Right ventricle myocardium inferior (tissue), 1 donor: ENCODE results near the gene BBX. TPM values are rescaled to one million over a fixed set of nuclear protein-coding genes. Genes with fewer than 3 reads are reported as not detected.

Experiments used
- ATAC-seq: fragments of 200-7000 bp; cut with Tn5 transposase; one replicate; pipeline ENCODE4 v1.9.1; 2020; ENCODE audit warnings: mild to moderate bottlenecking, moderate library complexity
- DNase-seq: peaks from one replicate; pipeline ENCODE4 v3.0.0; 2021; ENCODE audit errors: missing footprints
- intact Hi-C: fragments of 100-400 bp; cut with DNase I; formaldehyde crosslinking; loops from one replicate; pipeline ENCODE4 v1.11.0; 2022
- total RNA-seq: library from RNA; stranded (reverse); fragmentation: NEBNext Ultra II Directional; extraction: Animal tissue kit (Norgen Biotek cat#: 25700); gene quantifications from one replicate; pipeline ENCODE4 v1.2.1, GENCODE V29; 2021
- donor health status: DM: no; HTN: yes; CAD: no; lungs with severe emphysema.

The BBX gene
- total RNA-seq, 1 donor from 2014 or later: 37.7 TPM

DNA sequence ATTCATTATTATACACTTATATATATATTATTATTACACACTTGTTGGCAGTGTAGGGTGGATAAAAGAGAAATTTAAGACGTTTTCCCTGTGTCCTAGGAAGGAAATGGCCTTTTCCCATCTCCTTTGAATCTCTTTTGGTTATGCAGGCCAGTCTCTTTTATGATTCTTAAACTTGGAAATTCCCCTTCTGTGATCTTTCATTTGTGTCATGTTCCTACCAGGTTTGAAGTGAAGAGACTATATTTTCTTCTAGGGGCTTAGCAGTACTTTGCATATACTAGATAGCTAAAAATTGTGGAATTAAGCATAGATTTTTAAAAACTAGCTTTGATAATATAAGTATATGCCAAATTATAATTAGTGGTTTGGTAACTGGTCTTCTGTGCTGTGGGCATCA is 58.5 kb downstream of the BBX start:
- intact Hi-C loops: no loop called here
- ATAC-seq (no peak), DNase-seq (no peak)

DNA sequence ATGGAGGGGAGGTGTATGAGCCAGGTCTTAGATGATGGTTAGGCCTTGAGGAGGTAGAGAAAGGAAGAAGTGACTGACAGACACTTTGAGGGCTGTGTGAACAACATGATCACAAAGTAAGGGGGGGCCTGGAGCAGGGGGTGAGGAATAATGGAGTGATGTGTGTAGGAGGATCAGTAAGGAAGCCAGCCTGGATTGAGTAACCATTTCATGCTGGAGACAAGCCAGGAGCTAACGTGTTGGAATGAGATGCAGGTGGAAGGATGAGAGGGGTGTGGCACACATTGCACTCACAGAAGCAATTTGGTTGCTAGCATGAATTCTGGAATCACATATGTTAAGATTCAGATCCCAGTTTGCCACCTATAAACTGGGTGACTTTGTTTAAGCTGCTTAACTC is 65.5 kb downstream of the BBX start:
- no peak for DNase-seq
- intact Hi-C loops: no loop called here
- ATAC-seq: no peak

DNA sequence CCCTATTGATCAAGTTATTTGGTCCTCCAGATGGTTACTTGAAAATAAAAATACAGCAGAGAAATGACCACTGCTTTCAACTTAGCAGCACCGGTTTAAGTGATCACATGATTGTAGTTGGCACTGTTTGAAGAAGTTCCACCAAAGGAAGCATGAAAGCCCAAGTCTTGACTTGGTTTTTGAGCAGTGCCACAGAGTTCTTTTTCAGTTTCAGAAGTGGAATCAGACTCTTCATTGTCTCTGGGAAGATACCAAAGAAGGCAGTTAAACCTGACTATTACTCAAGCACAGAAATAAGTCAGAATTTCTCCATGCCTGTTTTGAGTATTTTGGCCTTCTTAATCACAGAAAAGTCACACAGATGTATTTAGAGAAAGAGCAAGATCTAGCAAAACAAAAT is 66.7 kb downstream of the BBX start:
- intact Hi-C loops: no loop called here
- ATAC-seq (no peak), DNase-seq (no peak)

DNA sequence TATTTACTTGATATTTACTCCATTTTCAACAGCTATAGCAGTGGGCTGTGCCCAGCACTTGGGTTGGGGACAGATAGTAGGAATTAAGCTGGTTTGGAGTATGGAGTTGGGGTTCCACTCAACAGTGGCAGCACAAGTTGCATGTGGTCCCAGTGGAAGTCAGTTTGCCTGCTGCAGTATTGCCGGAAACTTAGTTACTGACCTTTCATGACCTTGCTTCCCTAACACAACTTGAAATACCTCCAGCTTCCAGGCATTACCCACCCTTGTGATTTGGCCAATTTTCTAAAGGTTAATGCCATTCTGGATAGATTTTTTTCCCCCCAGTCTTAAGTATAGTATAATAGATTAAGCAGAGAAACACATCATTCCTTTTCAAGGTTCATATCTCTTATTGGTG is 68.0 kb downstream of the BBX start:
- ATAC-seq (no peak), DNase-seq (no peak)
- intact Hi-C loops: no loop called here

DNA sequence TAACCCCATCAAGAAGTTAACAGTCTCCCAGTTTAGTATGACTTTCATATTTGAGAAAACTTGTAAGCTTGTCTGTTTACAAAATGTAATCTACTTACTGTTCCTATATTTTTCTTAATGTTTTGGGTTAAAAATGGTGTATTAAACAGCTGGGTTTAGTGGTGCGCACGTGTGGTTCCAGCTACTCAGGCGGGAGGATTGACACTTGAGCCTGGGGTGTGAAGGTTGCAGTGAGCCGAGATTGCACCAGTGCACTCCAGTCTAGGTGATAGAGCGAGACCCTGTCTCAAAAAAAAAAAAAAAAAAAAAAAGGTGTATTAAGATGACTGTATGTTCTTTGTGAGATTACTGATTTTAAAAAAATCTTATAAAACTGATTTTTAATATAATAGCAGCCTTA is 69.3 kb downstream of the BBX start:
- ATAC-seq: no peak
- no peak for DNase-seq
- intact Hi-C loops: no loop called here

DNA sequence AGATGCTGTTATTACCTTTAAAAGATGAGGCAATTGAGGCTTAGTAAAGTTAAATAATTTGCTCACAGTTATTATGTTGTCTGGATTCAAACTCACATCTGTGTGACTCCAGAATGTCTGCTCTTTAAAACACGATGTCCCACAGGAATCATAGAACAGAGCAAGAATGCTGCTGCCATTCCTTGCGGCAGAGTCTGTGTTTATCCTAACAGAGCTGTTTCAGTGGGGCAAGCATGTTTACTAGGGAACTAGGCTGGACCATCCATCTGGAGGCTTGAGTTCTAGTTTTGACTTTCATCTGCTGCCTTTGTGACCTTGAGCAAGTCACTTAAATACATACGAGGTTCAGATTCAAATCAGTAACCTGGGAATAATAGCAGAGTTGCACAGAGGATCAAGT is 72.1 kb downstream of the BBX start:
- intact Hi-C loops: no loop called here
- DNase-seq (no peak), ATAC-seq (no peak)

DNA sequence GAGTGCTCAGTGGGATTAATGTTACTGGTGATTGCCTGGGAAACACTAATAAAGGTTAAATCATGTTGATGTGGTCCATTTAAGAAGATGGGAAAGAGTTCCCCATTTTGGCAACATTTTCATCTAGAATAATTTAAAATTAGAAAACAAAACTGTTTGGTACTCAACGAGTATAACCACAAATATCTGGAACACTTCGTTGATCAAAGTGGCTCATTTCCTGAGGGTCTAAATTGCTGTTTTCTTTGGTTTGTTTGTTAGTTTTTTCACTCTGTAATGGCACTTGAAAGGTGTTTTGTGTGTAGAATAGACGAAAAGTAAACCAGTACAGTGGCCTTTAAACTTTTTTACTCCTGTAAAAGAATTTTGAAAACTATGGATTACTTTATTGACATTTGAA is 73.9 kb downstream of the BBX start:
- no peak for ATAC-seq
- DNase-seq: no peak
- intact Hi-C loops: no loop called here

DNA sequence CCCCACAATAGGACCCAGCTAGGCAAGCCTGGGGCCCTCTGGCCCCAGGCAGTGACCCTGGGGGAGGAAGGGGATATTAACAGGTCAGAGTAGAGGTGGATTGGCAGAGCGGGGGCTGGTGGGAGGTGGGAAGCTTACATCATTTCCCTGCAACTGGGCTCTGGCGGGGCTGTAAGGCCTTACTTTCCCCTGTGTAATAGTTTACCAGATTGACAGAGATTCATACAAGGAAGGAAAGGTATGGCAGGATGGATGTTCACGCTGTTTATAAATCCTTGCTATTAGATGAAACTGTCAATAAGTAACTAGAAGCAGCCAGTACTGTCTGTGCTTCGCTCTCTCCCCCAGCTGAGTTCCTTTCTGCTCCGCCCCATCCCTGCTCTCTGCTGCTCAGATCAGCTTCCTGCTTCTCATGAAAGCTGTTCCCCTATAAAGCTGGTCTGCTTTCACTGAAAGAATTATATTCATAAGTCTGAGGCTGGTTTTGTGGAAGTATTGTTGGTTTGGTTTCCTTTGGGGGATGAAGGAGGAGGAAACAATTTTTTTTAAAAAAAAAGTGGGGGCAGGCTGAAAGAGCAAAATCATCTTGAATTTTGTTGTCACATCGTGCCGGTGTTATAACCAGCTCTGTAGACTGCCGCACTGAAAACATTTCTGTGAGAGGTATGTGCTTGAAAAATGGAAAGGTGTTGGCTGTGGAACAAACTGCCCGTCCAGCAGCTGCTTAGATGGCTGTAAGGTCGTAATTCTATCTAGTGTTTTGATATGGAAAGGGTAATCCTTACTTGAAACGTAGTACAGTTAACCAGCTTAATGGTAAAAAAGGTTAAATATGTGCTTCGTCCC is 76.4 kb downstream of the BBX start:
- DNase-seq (peak; percentile 57), ATAC-seq (peak; percentile 85)
- intact Hi-C loops: no loop called here

DNA sequence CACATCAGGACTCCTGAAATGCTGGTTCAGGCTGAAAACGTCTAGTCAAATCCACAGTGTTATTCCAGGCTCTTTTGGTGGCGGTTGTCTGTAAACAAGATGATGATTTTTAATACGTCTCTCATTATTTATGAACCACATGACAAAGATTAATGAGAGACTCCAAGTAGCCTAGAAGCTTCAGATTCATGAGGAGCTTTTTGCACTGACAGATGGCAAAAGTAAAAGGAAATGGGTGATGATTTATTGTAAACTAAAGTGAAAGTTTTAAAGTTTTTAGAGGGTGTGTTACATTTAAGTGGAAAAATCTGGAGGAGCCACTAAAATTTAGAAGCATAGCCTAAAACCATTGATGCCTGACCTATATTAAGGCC is 77.0 kb downstream of the BBX start:
- intact Hi-C loops: no loop called here
- DNase-seq (no peak), ATAC-seq (no peak)

DNA sequence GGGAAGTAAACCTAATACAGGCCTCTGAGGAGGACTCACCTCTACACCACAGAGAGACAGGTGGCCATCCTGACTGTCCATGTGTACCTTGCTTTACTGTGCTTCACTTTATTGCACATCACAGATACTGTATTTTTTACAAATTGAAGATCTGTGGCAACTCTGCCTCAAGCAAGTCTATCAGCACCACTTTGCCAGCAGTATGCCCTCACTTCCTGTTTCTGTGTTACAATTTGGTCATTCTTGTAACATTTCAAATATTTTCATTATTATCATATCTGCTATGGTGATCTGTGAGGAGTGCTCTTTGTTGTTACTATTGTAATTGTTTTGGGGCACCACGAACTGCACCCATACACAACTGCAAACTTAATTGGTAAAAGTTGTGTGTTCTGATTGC is 78.0 kb downstream of the BBX start:
- ATAC-seq: no peak
- intact Hi-C loops: no loop called here
- no peak for DNase-seq

DNA sequence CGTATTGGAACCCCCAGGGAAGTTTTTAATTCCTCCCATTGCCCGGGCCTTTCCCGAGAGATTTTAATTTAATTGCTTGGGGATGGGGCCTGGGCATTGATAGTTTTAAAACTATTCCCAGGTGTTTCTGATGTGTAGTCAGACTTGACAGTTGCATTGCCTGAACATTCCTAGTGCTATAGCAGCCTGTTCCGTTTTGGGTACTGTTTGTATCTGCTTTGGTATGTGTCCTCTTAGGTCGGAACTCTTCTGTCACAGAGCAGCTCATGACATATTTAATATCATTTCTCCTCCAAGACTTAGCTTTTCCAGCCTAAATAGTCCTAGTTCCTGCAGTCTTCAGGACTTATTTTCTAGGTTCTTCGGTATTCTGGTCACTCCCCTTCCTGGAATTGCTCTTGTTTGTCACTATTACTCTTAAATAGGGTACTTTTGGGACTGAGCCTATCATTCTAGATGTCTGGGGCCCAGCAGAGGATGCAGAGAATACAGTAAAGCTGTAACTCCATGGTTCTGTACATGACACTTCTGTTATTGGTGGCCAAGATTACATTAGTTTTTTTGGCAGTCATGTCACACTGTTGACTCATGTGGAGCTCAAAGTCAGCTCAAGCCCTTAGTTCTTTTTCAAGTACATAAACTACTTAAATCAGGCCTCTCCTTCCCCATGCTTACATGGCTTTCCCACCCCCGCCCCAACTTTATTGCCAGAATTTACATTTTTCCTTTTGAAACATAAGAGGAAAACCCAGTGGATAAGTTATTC is 81.5 kb downstream of the BBX start:
- peak; percentile 85 for ATAC-seq
- DNase-seq: no peak
- intact Hi-C loops: no loop called here

DNA sequence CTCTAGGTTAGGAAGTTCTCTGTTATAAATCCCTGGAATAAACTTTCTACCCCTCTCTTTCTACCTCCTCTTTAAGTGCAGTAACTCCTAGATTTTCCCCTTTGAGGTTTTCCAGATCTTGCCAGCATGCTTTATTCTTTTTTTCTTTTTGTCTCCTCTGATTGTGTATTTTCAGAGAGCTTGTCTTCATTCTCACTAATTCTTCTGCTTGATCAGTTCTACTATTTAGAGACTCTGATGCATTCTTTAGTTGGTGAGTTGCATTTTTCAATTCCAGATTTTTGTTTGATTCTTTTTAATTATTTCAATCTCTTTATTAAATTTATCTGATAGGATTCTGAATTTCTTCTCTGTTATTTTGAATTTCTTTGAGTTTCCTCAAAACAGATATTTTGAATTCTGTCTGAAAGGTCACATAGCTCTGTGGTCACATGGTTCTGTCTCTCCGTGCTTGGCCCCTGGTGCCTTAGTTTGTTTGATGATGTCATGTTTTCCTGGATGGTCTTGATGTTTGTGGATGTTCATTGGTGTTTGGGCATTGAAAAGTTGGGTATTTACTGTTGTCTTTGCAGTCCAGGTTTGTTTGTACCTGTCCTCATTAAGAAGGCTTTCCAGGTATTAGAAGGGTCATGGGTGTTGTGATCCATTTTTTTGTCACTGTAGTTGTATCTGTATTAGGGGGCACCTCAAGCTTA is 89.2 kb downstream of the BBX start:
- DNase-seq (no peak), ATAC-seq (no peak)
- intact Hi-C loops: no loop called here

DNA sequence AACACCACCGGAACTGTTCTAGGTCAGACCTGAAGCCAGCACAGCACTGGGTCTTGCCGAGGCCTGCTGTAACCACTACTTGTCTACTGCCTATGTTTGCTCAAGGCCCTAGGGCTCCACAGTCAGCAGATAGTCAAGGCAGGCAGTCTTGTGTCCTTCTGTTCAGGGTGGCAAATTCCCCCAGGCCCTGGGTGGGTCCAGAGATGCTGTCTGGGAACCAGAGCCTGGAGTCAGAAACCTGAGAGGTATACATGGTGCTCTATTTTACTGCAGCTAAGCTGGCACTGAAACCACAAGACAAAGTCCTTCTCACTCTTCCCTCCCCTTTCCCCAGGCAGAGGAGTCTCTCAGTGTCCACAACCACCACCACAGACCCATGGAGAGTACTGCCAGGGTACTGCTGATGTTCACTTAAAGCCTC is 89.9 kb downstream of the BBX start:
- no peak for ATAC-seq
- intact Hi-C loops: no loop called here
- no peak for DNase-seq

DNA sequence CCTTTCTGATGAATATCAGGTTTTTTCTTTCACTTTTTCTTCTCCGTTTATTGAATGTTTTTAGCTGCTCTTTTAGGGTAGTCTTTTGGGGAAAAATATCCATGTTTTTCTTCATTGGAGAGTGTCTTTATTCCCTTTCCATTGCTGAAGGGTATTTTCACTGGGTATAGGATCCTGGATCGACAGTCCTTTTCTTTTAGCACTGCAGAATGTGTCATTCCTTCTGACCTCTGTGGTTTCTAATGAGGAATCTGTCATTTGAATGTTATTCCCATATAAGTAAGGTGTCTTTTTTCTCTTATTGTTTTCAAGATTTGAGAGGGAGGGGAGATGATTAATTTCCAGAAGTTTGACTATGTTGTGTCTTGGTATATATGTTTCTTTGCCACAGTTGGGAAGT is 96.8 kb downstream of the BBX start:
- DNase-seq (no peak), ATAC-seq (no peak)
- intact Hi-C loops: no loop called here

DNA sequence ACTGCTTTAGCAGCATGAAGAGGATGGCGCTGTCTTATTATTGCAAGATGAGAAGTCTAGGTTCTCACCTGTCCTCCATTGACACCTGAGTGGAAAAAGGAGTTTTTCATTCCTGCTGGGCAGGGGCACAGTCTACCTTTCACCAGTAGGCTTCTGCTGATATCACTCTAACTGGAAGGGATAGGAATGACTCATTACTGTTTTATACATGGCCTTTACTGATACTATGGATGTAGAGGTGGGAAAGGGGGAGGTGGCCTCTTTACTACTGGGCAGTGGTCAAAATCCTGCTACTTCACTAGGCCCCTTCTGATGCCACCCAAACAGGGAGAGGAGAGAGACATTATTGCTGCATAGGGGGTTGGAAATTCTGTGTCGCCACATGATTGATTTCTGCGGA is 97.8 kb downstream of the BBX start:
- intact Hi-C loops: no loop called here
- DNase-seq: no peak
- no peak for ATAC-seq

DNA sequence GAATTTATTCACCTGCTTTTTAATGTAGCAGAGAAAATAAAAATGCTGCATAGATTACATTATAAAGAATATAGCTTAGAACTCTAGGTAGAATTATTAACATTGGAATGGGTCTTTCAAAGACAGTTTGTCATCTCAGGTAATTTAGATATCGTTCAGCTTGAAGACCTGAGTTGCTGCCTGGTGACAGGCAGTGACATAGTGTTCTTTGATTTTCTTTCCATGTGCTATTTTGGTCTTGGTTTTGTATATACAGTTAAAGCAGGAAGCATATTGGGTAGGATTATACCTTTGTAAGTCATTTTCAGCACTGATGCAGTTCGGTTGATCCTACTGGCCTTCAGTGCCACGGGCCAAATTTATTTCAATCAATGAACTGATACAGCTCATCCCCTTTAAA is 98.7 kb downstream of the BBX start:
- no peak for ATAC-seq
- DNase-seq: no peak
- intact Hi-C loops: no loop called here

DNA sequence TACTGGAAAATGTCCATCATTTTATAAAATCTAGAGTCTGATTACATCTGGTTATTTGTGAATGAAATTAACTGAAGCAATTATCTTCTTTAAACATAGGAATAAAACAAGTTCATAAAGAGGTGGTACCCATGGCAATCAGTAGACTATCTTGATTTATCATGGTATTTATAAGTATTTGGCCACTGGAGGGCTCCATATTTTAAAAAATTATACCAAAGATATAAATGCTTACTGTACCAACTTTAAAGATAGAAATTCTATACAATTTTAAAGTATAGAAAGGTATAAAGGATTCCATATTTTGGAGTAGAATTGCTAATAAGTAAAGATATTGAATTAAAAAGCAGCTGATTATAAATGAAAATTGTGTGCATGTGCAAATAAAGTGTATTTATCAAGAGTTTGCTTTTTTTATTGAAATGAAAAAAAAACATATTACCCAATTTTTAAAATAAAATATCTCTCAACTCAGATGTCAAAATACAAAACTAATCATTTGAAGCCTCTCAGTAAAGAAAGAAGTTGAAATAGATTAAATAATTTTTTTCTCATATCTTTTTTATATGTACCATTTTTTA is 105.3 kb downstream of the BBX start:
- ATAC-seq (no peak), DNase-seq (no peak)
- intact Hi-C loops: no loop called here

DNA sequence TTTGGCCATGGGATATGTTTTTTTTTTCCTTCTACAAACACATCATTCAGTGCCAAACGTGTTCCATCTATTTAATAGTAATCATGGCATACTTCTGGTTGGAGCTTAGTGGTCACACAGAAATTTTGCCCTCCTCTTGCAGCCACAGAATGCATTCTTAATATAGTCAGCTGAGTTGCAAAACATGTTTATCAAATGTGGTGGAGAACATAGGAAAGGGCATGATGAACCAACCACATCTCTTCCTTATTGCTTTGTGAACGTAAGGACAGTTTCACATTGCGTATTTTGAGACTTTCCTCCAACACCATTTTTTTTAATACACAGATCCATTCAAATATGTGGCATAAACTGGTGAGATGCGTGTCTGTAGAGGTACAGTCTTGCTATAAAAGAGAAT is 106.8 kb downstream of the BBX start:
- no peak for DNase-seq
- ATAC-seq: no peak
- intact Hi-C loops: no loop called here

DNA sequence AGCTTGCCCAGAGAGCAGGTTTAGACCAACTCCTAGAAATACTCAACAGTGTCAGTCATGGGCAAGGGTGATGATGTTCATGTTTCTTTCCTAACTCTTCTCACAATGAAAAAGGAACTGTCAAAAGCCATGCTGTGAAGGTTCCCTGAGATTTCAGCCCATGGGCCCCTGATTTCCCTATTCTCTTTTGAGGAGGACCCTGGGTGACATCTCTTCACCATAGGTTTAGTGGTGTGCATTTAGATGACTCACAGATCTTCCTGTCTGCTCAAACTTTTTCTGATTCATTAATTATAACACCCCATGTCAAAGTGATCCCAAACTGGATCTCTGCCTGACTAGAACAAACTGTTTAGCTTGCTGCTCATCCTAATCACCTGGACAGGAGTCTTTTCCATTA is 108.0 kb downstream of the BBX start:
- ATAC-seq: no peak
- intact Hi-C loops: no loop called here

DNA sequence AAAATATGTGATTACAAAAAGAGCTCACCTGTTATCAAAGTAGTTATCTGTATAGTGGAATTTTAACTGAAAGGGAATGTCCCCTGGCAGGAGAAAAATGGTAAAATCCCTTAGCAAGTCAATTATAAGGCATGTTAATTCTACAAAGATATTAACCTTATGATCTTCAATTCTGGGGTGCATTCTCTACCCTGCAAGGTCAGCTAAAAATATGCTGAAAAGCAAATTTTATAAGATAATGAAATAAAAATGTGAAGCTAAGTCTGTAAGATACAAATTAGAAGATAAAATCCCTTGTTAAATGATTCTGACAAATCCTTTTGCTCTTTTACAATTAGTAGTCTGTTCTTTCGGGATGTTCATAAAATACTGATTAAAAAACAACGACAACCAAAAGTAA is 109.8 kb downstream of the BBX start:
- no peak for ATAC-seq
- DNase-seq: no peak
- intact Hi-C loops: no loop called here

More for the DNA sequence above, 108.0 kb downstream of the BBX start:
- DNase-seq: no peak
